Sigmoid colon (tissue), 7 donors: Measurements from ENCODE around the gene IL27RA. TPM values are rescaled to one million over a fixed set of nuclear protein-coding genes. Genes with fewer than 3 reads are reported as not detected.

Experiments used
- DNase-seq: peaks from one replicate; pipeline ENCODE4 v3.0.0-alpha.2; 2019
- H3K27ac ChIP-seq, 4 donors: fragments of 200-600 bp; sonication (generic); one replicate each; pipeline ENCODE4 v1.5.1; 2016 to 2019; ENCODE audit warnings: mild to moderate bottlenecking in 1 of 4
- H3K27me3 ChIP-seq, 3 donors: fragments of 200-600 bp; sonication (generic); one replicate each; pipeline ENCODE4 v1.5.1; 2019; ENCODE audit warnings: mild to moderate bottlenecking in 1 of 3
- H3K36me3 ChIP-seq, 4 donors: fragments of 200-600 bp; sonication (generic); one replicate each; pipeline ENCODE4 v1.5.1; 2016 to 2019
- H3K4me1 ChIP-seq, 4 donors: fragments of 200-600 bp; sonication (generic); one replicate each; pipeline ENCODE4 v1.5.1; 2017 to 2019
- H3K4me3 ChIP-seq, 4 donors: fragments of 200-600 bp; sonication (generic); one replicate each; pipeline ENCODE4 v1.5.1; 2017 to 2019; ENCODE audit warnings: mild to moderate bottlenecking in 2 of 4, moderate library complexity in 1 of 4
- H3K9me3 ChIP-seq, 4 donors: fragments of 200-600 bp in 3 of 4; sonication (generic) in 3 of 4; one replicate each; pipeline versions ENCODE4 v1.5.1 to v1.6.1; 2013 to 2019
- CTCF ChIP-seq, 4 experiments: fragments of 450-650 bp in 3 of 4; fragments of 200-600 bp in 1 of 4; IDR thresholded peaks; one replicate each; pipeline ENCODE4 v1.5.1; 2016 to 2019; ENCODE audit warnings: antibody characterized with exemption in 4 of 4, mild to moderate bottlenecking in 3 of 4, moderate library complexity in 2 of 4
- EP300 ChIP-seq, 4 donors: sonication (generic); formaldehyde crosslinking; IDR thresholded peaks; one replicate each; pipeline ENCODE4 v1.6.1; 2017; ENCODE audit warnings: antibody characterized with exemption in 4 of 4
- POLR2A ChIP-seq, 2 donors: fragments of 450-650 bp; IDR thresholded peaks; one replicate each; pipeline ENCODE4 v1.6.1; 2016; ENCODE audit warnings: antibody characterized with exemption in 2 of 2, mild to moderate bottlenecking in 2 of 2, moderate library complexity in 2 of 2
- POLR2AphosphoS5 ChIP-seq, 4 donors: sonication (generic); formaldehyde crosslinking; IDR thresholded peaks; one replicate each; pipeline ENCODE4 v1.6.1; 2017; ENCODE audit warnings: antibody characterized with exemption in 4 of 4
- WGBS, 2 donors: extraction: QIAGEN DNeasy Blood & Tissue Kit; methylation state at CpG; one replicate each; pipeline ENCODE4 v1.1.7; 2013; 5-methylcytosine and 5-hydroxymethylcytosine counted together
- intact Hi-C: fragments of 100-400 bp; cut with DNase I; formaldehyde crosslinking; loops from one replicate; pipeline ENCODE4 v1.15.1; 2023
- polyA plus RNA-seq, 3 donors: library from polyadenylated mRNA; stranded (reverse); fragments of 200-250 nt; gene quantifications; one replicate each; pipeline ENCODE4 v1.2.3, GENCODE V29; 2013
- total RNA-seq, 4 donors: library from RNA; depleted of rRNA; stranded (reverse); fragments of >200 nt; gene quantifications; one replicate each; pipeline ENCODE4 v1.1.0, GENCODE V29; 2016
- donor health status: healthy with polysubstance abuse.
- donor health status: Bipolar disorder and iron deficiency.
- donor health status: healthy.

The IL27RA gene
- total and polyA plus RNA-seq, 7 donors: 0.60 to 10.3 (median 1.5) TPM

DNA sequence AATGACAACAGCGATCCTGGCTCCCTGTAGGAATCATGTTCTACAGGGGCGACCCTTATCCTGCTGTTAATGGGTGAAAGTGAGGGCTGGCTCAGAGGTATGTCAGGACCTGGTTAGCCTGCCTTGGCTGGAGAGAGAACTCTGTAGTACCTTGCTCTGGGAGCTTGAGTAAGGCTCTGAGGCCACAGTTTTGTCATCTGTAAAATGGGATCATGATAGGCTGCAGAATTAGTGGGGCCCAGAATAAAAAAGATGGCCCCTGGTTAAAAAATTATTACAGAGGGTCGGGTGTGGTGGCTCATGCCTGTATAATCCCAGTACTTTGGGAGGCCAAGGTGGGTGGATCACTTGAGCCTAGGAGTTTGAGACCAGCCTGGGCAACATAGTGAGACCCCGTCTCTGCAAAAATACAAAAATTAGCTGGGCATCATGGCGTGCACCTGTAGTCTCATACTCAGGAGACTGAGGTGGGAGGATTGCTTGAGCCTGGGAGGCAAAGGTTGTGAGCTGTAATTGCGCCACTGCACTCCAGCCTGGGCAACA lies 69.5 kb downstream of the IL27RA start:
- 95 to 96% methylated on average over 6 of the region's 6 CpGs for WGBS, 2 donors
- intact Hi-C loops: no loop called here
- peaks cover 26 to 95% (median 53%) of the 10 kb centered on the region in 4 donors for H3K36me3 ChIP-seq

DNA sequence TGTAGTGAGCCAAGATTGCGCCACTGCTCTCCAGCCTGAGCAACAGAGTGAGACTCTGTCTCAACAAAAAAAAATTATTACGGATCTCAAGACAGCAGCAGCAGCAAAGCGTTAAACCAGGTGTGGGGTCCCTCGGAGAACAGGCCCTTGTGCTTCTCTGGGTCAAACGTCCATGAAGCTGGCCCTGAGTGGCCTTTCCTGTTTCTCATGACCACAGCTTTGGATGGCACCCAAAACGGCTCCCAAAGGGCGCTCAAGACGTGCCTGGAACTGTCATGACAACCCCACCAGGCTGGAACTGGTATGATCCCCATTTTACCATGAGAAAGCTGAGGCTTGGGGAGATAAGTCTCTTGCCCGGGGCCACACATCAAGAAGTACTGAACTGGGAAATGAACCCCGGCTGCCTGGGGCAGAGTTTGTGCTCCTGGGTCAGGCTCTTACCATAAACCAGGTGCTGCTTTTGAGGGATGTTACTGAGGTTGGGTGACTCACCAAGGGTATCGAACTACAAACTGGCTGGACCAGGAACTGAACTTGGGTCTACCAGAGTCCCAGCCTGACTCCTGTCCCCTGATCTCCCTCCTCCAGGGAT lies 70.6 kb downstream of the IL27RA start:
- no peak for DNase-seq
- 88% methylated on average over 11 of the region's 11 CpGs for WGBS, 2 donors
- Histone ChIP-seq H3K4me3 (no peak overlapping the region), H3K36me3 (peaks cover 24 to 94% (median 55%) of the 10 kb centered on the region in 4 donors), H3K27ac (no peak overlapping the region), H3K27me3 (no peaks in the 10 kb centered on the region), H3K9me3 (no peaks in the 10 kb centered on the region), H3K4me1 (peaks cover 0 to 4% (median 3%) of the 10 kb centered on the region in 4 donors)
- TF ChIP-seq POLR2AphosphoS5 (IDR thresholded peaks at IDR 0.05) (no peak), CTCF (IDR thresholded peaks at IDR 0.05) (no peak), EP300 (IDR thresholded peaks at IDR 0.05) (no peak), POLR2A (IDR thresholded peaks at IDR 0.05) (no peak)
- intact Hi-C loops: no loop called here

More for the DNA sequence above, 69.5 kb downstream of the IL27RA start:
- H3K4me3 ChIP-seq: no peak overlapping the region
- no peaks in the 10 kb centered on the region for H3K9me3 ChIP-seq
- H3K27ac ChIP-seq: no peak overlapping the region
- no peak for DNase-seq
- H3K27me3 ChIP-seq: no peaks in the 10 kb centered on the region
- no peaks in the 10 kb centered on the region for H3K4me1 ChIP-seq
- TF ChIP-seq POLR2A (IDR thresholded peaks at IDR 0.05) (no peak), EP300 (IDR thresholded peaks at IDR 0.05) (no peak), POLR2AphosphoS5 (IDR thresholded peaks at IDR 0.05) (no peak), CTCF (IDR thresholded peaks at IDR 0.05) (no peak)

DNA sequence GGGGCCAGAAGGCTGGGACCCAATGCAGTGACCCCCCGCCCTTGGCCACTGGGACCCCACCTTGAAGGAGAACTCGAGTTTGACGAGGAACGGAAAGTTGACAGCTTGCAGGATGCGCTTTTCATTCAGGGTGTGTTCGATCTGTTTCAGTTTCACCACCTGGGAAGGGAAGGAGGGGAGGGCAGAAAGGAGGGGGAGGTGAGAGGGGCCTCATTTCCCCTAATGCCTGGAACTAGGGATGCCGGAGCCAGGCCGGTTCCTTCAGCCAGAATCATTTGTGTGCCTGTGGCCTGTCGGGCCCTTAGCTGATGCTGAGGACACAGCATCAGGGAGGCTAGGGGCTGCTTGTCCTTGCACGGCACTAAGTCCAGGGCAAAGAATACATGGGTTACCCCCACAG lies 71.2 kb downstream of the IL27RA start:
- DNase-seq: no peak
- peaks cover 24 to 89% (median 50%) of the 10 kb centered on the region in 4 donors for H3K36me3 ChIP-seq
- no peaks in the 10 kb centered on the region for H3K27me3 ChIP-seq
- WGBS, 2 donors: 88 to 91% methylated on average over 10 of the region's 10 CpGs
- intact Hi-C loops: no loop called here
- no peak overlapping the region for H3K27ac ChIP-seq
- no peak overlapping the region for H3K4me3 ChIP-seq
- H3K9me3 ChIP-seq: no peaks in the 10 kb centered on the region
- H3K4me1 ChIP-seq: peaks cover 0 to 10% (median 9%) of the 10 kb centered on the region in 4 donors
- TF ChIP-seq POLR2AphosphoS5 (IDR thresholded peaks at IDR 0.05): no peak
- no peak for TF ChIP-seq EP300 (IDR thresholded peaks at IDR 0.05)
- no peak for TF ChIP-seq POLR2A (IDR thresholded peaks at IDR 0.05)
- no peak for TF ChIP-seq CTCF (IDR thresholded peaks at IDR 0.05)

Other genes with a start within 250 kb of the IL27RA start
- gene ZSWIM4, start 236.3 kb upstream of the IL27RA start, total RNA-seq: 1 to 10 TPM; 2.3 to 4.4 (median 3.3) TPM
- 1 to 10 TPM in 2 of 3 donors, under 1 TPM in 1; 0.60 to 3.3 (median 1.4) TPM for gene ZSWIM4, start 236.3 kb upstream of the IL27RA start, polyA plus RNA-seq
- not detected for gene NANOS3, start 154.6 kb upstream of the IL27RA start, total RNA-seq
- gene NANOS3, start 154.6 kb upstream of the IL27RA start, polyA plus RNA-seq: under 1 TPM in 1 of 3 donors, not detected in 2; 0.16 TPM
- 1 to 10 TPM in 3 of 4 donors, under 1 TPM in 1; 0.99 to 3.6 (median 1.3) TPM for gene BRME1, start 125.6 kb upstream of the IL27RA start, total RNA-seq
- 1 to 10 TPM; 1.8 to 9.0 (median 3.2) TPM for gene BRME1, start 125.6 kb upstream of the IL27RA start, polyA plus RNA-seq
- gene CC2D1A, start 125.6 kb upstream of the IL27RA start, total RNA-seq: 10 to 100 TPM; 15.0 to 33.5 (median 21.4) TPM
- gene CC2D1A, start 125.6 kb upstream of the IL27RA start, polyA plus RNA-seq: 10 to 100 TPM; 38.4 to 88.2 (median 65.7) TPM
- not detected for gene PODNL1, start 93.3 kb upstream of the IL27RA start, total RNA-seq
- gene PODNL1, start 93.3 kb upstream of the IL27RA start, polyA plus RNA-seq: 1 to 10 TPM; 2.5 to 5.4 (median 2.9) TPM
- 10 to 100 TPM in 3 of 4 donors, 1 to 10 TPM in 1; 7.9 to 14.6 (median 12.1) TPM for gene DCAF15, start 79.3 kb upstream of the IL27RA start, total RNA-seq
- gene DCAF15, start 79.3 kb upstream of the IL27RA start, polyA plus RNA-seq: 10 to 100 TPM; 10.2 to 46.2 (median 11.3) TPM
- gene RFX1, start 25.4 kb upstream of the IL27RA start, total RNA-seq: 1 to 10 TPM; 1.6 to 5.0 (median 1.9) TPM
- 1 to 10 TPM; 2.1 to 7.9 (median 3.0) TPM for gene RFX1, start 25.4 kb upstream of the IL27RA start, polyA plus RNA-seq
- 1 to 10 TPM in 1 of 4 donors, not detected in 3; 1.1 TPM for gene RLN3, start 3.6 kb upstream of the IL27RA start, total RNA-seq
- not detected for gene RLN3, start 3.6 kb upstream of the IL27RA start, polyA plus RNA-seq
- under 1 TPM in 2 of 4 donors, not detected in 2; 0.41 to 0.66 TPM for gene PALM3, start 30.3 kb downstream of the IL27RA start, total RNA-seq
- 1 to 10 TPM in 1 of 3 donors, not detected in 2; 1.5 TPM for gene PALM3, start 30.3 kb downstream of the IL27RA start, polyA plus RNA-seq
- gene MISP3, start 41.0 kb downstream of the IL27RA start, total RNA-seq: 1 to 10 TPM; 1.4 to 3.8 (median 1.7) TPM
- 10 to 100 TPM; 22.7 to 26.4 (median 25.2) TPM for gene MISP3, start 41.0 kb downstream of the IL27RA start, polyA plus RNA-seq
- not detected for gene C19orf67, start 54.0 kb downstream of the IL27RA start, total RNA-seq
- under 1 TPM in 1 of 3 donors, not detected in 2; 0.06 TPM for gene C19orf67, start 54.0 kb downstream of the IL27RA start, polyA plus RNA-seq
- 10 to 100 TPM in 3 of 4 donors, 1 to 10 TPM in 1; 8.7 to 28.2 (median 11.9) TPM for gene SAMD1, start 59.0 kb downstream of the IL27RA start, total RNA-seq
- gene SAMD1, start 59.0 kb downstream of the IL27RA start, polyA plus RNA-seq: 10 to 100 TPM; 15.6 to 40.9 (median 22.4) TPM
- 10 to 100 TPM; 33.6 to 36.6 (median 35.2) TPM for gene PRKACA, start 86.0 kb downstream of the IL27RA start, total RNA-seq
- gene PRKACA, start 86.0 kb downstream of the IL27RA start, polyA plus RNA-seq: 10 to 100 TPM; 43.2 to 59.1 (median 51.3) TPM
- 1 to 10 TPM in 3 of 4 donors, not detected in 1; 1.1 to 2.0 (median 1.4) TPM for gene ASF1B, start 104.8 kb downstream of the IL27RA start, total RNA-seq
- 10 to 100 TPM in 2 of 3 donors, 1 to 10 TPM in 1; 3.6 to 26.9 (median 13.6) TPM for gene ASF1B, start 104.8 kb downstream of the IL27RA start, polyA plus RNA-seq
- gene ADGRL1, start 174.4 kb downstream of the IL27RA start, total RNA-seq: 10 to 100 TPM; 11.1 to 37.5 (median 19.1) TPM
- gene ADGRL1, start 174.4 kb downstream of the IL27RA start, polyA plus RNA-seq: 10 to 100 TPM in 1 of 3 donors, 1 to 10 TPM in 2; 3.0 to 28.8 (median 4.6) TPM